COLO668 (cell line): ENCODE data around the gene ADPRHL1.
"Not testable (repeated sequence)": the region's sequence is repeated elsewhere in the genome, so short reads cannot be mapped to it uniquely, and the experiment has no call there.

ENCODE experiments used
- DNase-seq: peaks from one replicate; lab custom pipeline; 2025; ENCODE audit not compliant: unreplicated experiment; lab: John Stamatoyannopoulos, UW

ADPRHL1 gene

DNA sequence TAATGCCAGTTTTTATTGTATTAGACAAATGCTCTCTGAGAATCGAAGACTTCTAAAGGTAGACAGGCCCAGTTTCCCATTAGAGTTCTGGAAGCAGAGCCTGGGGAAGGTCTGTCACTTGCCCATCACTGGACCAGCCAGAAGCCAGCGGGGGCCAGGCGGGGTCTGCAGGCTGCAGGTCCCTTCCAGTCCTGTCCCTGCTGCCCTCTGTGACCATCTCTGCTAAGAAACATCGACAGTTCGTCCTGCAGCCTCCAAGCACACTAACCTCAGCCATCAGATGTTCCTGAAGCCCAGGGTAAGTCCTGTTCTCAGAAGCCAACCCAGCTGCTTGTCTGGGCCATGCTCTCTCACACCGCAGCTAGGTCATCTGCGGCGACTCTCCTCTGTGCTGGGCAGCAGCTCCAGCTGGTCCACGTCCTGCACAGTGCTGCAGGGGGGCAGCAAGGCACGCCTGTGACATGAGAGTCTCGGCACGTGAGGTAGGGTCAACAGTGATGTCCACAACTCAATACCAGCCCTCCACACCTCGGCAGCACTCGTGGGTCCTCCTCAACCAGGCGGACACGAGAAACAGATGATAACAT, 2.9 kb upstream of the ADPRHL1 start:
- DNase-seq, result no peak

DNA sequence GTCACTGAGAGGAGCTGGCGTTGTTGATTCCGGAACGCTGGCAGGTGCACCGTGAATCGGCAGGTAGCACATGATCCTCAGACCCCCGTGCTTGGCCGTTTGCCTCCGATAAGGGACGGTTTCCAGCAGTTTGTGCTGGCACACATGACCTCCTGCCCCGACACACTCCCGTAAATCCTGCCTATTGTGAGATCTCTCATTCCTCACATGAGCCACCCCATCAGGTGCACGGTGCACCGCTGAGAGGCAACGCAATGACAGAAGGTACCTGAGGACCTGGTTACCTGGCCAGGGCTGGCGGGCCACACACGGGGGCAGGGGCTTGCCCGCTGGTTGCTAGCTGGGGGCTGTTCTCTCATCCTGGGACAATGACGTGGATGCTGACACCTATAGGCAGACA, 2.1 kb upstream of the ADPRHL1 start:
- DNase-seq, result no peak

DNA sequence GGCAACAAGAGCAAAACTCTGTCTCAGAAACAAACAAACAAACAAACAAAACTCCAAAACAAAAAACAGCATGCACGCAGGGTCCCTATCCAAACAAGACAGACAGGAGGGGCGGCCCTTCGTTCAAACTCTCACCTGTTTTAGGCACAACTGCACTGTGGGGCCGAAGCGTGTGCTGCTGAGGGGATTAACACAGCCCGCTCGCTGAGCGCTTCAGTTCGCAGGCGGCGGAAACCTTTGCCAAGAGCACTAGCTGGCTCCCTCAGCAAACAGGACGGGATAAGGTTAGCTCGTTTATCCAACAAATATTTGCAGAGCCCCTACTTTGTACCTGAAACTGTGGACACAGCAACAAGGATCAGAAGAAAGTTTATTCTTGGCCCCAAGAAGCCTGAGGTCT, 1.6 kb upstream of the ADPRHL1 start:
- DNase-seq, result no peak

DNA sequence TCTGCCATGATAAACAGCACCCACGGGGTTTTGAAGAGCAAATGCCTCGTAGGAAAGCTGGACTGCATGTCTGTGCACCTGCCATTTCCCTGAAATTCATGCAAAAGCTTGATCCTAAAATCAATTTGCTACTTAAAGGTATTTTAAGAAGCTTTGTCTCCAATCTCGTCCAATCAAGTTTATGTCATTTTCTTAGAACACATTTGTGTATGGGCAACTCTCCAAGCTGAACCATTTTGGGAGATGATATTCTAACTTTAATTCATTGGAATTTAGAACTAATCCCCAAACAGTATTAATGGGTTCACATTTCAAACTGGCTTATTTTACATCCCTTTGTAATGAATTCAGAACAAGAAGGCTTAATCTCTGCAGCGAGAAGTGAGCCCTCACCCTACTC, 822 bp downstream of the ADPRHL1 start:
- no peak for DNase-seq

DNA sequence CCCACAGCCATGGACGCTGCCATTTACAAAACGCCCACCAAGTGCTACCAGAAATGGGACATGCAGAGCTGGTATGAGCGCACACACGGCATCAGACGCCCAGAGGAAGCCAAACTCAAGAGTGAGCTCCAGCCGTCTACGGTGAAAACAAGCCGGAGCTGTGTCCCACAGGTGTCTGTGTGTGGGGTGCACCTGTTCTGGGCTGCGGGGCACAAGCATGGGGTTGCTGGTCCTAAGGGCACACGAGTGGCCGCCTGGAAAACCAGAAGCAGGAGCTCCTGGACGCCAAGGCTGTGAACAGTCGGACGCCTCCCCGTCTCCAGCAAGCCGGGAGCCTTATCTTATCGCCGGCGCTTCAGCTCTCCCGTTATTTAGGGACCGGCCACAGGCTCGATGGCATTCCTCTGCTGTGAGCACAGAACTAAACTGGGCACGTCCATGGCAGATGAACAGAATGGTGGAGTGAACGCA, 1.3 kb downstream of the ADPRHL1 start:
- DNase-seq, result no peak

DNA sequence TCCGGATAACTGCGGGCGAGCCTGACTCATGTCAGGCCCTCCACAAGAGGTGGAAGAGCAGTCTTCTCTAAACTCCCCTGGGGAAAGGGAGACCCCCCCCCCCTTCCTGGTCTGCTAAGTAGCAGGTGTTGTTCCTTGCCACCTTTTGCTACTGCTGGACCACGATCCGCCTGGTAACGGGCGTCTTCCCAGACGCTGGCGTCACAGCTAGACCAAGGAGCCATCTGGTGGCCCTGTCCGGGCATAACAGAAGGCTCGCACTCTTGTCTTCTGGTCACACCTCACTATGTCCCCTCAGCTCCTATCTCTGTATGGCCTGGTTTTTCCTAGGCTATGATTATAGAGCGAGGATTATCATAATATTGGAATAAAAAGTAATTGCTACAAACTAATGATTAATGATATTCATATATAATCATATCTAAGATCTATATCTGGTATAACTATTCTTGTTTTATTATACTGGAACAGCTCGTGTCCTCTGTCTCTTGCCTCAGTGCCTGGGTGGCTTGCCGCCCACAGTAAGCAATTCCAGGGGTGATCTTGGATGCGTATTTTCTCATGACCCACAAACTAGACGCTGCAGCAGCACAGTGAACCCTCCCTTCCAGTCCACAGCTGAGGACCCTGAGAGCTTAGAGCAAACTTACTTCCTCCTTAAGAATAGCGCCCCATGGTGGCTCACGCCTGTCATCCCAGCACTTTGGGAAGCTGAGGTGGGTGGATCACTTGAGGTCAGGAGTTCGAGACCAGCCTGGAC, 2.2 kb downstream of the ADPRHL1 start:
- peak; percentile 46 for DNase-seq

DNA sequence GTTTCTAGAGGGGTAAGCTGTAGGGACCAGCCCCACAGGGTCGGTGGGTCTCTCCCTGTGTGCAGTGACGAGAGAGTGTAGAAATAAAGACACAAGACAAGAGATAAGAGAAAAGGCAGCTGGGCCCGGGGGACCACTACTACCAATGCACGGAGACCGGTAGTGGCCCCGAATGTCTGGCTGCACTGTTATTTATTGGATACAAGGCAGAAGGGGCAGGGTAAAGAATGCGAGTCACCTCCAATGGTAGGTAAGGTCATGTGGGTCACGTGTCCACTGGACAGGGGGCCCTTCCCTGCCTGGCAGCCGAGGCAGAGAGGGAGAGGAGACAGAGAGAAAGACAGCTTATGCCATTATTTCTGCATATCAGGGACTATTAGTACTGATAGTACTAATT, 2.9 kb downstream of the ADPRHL1 start:
- not testable (repeated sequence) for DNase-seq

DNA sequence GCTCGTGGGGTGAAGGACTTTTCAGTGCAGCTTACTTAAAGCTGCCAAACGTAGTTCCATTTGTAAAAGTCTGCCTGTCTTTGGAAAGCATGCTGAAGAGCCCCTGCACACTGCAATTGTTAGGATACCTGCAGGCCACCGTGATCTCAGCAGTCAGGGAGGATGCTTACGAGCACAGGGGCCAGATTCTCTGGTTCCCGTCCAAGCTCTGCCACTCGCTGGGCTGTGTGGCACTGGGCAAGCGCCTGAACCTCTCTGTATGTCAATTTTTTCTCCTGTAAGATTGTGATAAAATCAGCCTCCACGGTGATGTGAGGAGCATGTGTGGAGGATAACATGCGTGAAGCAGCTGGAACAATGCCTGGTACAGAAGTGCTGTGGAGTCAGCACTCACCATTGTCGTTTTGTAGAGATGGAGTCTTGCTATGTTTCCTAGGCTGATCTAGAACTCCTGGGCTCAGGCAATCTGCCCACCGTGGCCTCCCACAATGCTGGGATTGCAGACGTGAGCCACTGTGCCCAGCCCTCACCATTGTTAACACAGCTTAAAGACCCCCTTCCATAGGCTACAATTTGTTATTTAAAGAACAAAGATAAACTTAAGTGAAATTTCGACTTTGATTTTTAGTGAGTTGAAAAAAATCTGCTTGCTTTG, 3.5 kb downstream of the ADPRHL1 start:
- DNase-seq, result no peak

DNA sequence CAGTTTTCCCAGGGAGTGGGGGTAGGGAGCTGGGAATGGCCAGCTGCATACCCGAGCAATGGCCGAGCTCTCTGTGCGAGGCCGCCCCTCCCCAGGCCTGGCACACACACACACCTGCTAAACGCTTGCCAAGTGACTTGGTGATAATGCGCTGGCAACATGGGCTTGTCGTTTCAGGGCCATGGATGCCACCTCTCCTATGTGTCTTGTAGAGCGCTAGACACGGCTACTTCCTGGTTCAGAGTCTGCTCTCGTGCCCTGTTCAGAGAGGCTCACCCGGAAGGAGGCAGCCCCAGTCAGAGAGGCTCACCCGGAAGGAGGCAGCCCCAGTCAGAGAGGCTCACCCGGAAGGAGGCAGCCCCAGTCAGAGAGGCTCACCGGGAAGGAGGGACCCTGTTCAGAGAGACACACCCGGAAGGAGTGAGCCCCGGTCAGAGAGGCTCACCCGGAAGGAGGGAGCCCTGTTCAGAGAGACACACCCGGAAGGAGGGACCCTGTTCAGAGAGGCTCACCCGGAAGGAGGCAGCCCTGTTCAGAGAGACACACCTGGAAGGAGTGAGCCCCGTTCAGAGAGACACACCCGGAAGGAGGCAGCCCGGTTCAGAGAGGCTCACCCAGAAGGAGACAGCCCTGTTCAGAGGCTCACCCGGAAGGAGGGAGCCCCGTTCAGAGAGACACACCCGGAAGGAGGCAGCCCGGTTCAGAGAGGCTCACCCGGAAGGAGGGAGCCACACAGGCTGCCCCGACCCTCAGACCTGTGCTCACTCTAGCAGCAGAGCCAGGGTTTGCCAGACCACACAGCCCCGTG, 4.2 kb downstream of the ADPRHL1 start:
- peak; percentile 99 for DNase-seq

DNA sequence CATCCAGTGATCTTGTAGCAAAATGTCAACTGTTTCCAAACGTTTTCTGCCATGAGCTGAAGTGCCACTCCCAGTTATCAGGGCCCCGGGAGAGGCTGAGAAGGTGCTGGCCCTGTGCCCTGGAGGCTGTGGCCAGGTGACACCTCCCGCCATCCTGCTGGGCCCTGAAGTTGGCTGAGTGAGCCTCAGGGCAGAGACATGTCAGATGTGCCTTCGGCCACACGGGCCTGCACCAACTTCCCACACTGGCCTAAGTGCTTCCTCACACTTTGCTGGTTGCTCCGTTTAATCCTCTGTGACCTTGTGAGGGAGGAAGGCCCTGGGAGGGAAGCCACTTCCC, 4.8 kb downstream of the ADPRHL1 start:
- peak; percentile 79 for DNase-seq

DNA sequence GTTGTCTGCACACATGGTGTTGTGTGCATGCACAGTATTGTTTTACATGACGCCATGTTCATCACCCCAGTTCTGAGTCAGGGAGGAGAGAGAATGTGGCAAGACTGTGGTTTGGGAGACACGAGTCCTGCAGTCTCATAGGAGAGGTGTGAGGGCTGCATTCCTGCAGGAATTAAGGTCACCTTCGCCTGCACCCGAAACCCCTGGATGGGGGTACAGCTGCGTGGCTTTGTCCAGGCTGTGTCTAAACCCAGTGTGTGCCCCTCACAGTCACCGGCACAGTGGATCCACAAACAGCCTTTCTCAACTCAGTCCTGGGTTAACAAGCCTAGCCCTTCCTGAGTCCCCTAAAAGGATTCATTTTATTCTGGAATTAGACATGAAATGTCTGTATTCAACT, 5.7 kb downstream of the ADPRHL1 start:
- DNase-seq, result no peak

DNA sequence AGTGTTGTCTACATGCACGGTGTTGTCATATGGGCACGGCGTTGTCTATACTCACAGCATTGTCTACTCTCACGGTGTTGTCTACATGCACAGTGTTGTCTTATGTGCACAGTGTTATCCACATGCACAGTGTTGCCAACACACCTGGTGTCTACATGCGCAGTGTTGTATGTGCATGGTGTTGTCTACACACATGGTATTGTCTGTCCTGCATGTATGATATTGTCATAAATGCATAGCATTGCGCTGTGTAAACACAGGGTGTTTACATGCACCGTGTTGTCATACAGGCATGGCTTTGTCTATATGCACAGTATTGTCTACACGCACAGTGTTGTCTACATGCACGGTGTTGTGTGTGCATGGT, 6.8 kb downstream of the ADPRHL1 start:
- no peak for DNase-seq

DNA sequence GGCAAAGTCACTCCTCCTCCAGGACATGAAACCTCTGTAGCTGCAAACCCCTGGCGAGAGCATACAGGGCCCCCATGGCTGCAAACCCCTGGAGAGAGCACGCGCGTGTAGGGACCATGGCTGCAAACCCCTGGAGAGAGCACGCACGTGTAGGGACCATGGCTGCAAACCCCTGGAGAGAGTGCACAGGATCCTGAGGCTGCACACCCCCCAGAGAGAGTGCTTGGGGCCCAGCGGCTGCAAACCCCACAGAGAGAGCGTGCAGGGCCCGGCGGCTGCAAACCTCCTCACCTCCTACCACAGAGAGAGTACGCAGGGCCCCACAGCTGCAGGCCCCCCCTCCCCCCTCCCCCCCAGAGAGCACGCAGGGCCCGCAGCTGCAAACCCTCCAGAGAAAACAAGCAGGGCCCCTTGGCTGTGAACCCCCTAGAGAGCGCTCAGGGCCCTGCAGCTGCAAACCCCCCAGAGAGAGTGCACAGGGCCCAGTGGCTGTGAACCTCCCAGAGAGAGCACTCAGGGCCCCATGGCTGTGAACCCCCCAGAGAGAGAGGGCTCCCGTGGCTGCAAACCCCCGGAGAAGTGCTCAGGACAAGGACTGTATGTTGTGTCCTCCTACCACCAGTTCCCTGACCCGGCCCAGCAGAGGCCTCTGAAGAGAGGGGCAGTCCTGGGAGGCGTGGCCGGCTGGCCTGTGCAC, 7.3 kb downstream of the ADPRHL1 start:
- no peak for DNase-seq

DNA sequence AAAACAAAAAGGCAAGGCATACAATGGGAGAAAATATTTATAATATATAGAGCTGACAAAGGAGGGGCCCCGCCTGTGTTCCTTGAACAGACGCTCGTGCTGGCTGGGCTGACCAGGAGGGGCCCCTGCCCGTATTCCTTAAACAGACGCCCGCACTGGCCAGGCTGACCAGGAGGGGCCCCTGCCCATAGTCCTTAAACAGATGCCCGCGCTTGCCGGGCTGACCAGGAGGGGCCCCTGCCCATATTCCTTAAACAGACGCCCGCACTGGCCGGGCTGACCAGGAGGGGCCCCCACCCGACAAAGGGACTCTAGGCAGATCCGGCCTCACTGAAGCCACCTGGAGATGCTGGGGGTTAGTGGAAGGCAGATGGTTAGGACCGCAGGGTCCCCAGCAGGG, 9.3 kb downstream of the ADPRHL1 start:
- no peak for DNase-seq

DNA sequence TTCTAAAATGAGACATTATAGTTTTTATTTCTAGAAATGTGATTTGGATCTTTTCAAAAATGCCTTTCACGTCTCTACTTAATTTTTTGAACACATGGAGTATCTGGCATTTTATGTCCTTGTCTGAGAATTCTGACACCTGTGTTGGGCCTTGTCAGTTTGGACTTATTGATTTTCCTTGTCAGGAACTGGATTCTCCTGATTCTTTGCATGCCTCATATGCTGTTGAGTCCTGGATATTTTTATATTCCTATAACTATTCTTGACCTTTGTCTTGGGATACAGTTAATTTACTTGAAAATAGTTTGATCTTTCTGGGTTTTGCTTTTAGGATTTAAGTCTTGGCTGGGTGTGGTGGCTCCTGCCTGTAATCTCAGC, 10.3 kb downstream of the ADPRHL1 start:
- no peak for DNase-seq

DNA sequence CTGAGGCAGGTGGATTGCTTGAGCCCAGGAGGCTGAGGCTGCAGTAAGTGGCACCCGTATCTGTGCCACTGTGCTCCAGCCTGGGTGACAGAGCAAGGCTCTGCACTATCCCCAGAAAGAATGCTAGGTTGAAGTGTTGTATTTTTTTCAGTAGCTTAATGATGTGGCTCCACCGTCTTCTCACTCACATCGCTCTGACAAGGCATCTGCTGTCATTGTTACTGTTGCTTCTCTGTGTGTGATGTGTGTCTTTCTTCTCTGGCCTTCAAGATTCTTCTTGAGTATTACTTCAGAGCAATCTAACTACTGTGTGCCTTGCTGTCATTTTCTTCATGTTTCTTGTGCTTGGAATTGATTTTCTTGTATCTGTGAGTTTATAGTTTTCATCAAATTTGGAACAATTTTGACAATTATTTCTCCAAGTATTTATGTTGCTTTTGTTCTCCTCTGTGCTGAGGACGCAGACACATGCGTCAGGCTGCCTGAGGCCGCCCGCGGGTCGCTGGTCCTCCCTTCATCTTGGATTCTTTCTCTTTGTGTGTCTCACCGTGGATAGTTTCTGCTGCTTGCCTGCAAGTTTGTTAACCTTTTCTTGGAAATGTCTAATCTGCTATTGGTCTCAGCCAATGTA, 10.8 kb downstream of the ADPRHL1 start:
- no peak for DNase-seq

DNA sequence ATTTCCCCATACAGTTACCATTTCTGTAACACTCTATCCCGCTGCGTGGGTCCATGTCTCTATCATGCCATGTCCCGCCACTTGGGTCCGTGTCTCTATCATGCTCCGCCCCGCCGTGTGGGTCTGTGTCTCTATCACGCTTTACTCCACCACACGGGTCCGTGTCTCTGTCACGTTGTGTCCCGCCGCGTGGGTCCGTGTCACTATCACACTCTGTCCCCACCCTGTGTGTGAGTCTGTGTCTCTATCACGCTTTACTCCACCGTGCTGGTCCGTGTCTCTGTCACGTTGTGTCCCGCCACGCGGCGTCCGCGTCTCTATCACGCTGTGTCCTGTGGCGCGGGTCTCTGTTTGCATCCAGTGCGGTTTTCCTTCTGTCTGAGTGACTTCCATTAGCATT, 11.6 kb downstream of the ADPRHL1 start:
- DNase-seq, result no peak

DNA sequence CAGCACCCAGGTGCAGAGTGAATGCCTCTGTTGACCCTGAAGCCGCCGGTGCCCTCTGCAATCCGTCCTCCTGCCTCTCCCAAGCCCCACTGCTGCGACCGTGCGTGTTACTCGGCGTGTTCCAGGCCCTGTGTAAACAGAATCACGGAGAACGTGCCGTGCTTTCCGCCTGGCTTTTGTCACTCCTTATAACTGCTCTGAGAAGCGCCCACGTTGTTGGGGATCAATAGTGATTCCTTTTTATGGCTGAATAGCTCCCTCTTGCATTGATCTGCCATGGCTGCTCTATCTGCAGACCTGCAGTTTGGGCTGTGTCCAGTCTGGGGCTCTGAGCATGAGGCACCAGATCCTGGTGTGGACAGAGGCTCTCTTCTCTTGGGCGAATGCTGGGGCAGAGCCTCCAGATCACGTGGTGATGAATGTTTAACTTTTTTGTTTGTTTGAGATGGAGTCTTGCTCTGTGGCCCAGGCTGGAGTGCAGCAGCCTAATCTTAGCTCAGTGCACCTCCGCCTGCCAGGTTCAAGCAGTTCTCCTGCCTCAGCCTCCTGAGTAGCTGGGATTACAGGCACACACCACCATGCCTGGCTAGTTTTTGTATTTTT, 15.8 kb downstream of the ADPRHL1 start:
- DNase-seq, result no peak

DNA sequence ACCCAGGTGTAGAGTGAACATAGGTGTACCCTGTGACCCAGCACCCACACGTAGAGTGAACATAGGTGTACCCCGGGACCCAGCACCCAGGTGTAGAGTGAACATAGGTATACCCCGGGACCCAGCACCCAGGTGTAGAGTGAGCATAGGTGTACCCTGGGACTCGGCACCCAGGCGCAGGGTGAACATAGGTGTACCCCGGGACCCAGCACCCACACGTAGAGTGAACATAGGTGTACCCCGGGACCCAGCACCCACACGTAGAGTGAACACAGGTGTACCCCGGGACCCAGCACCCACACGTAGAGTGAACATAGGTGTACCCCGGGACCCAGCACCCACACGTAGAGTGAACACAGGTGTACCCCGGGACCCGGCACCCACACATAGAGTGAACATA, 16.4 kb downstream of the ADPRHL1 start:
- DNase-seq, result not testable (repeated sequence)

DNA sequence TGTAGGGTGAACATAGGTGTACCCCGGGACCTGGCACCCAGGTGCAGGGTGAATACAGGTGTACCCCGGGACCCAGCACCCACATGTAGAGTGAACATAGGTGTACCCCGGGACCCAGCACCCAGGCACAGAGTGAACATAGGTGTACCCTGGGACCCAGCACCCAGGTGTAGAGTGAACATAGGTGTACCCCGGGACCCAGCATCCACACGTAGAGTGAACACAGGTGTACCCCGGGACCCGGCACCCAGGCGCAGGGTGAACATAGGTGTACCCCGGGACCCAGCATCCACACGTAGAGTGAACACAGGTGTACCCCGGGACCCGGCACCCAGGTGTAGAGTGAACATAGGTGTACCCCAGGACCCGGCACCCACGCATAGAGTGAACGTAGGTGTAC, 17.4 kb downstream of the ADPRHL1 start:
- DNase-seq, result not testable (repeated sequence)
